Measurements from ENCODE around the gene ZNHIT1. TPM values are rescaled to one million over a fixed set of nuclear protein-coding genes. Genes with fewer than 3 reads are reported as not detected.

ZNHIT1 gene
- total RNA-seq, 1 donor from 2014 or later, result 115 TPM

DNA sequence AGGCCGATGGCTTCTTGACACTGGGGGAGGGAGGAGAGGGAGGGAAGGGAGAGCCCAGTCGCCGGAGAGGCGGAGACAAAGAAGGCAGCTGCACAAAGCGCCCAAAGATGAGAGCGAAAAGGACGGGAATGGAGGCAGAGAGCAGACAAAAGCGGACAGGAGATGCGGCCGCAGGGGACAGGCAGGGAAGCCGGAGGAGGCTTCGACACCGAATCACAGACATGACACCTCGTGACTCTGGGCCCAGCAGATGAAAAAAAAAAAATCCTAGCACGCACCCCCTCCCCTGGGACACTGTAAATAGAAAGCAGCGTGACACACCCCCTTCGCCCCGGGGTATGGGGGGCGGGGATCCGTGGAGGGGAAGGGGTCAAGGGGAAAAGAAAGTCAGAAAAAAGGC is 38.8 kb upstream of the ZNHIT1 start:
- Mint-ChIP-seq H3K27me3 (ENCODE audit: low read depth, unreplicated experiment) (peaks cover 59% of the 10 kb centered on the region), H3K9me3 (ENCODE audit: unreplicated experiment) (no peaks in the 10 kb centered on the region), H3K36me3 (ENCODE audit: low read depth, unreplicated experiment) (no peaks in the 10 kb centered on the region), H3K4me3 (ENCODE audit: unreplicated experiment) (peak overlapping the region; percentile 67), H3K27ac (ENCODE audit: unreplicated experiment) (no peak overlapping the region), H3K4me1 (ENCODE audit: low read depth, unreplicated experiment) (peaks cover 2% of the 10 kb centered on the region)
- H3K4me1 ChIP-seq (ENCODE audit: insufficient read depth, low read length), result peaks cover 2% of the 10 kb centered on the region
- no peak overlapping the region for H2AFZ ChIP-seq (ENCODE audit: low read depth, low read length)
- FAIRE-seq, result no peak
- no peak overlapping the region for H3K9ac ChIP-seq (ENCODE audit: low read length)
- H3K4me2 ChIP-seq (ENCODE audit: low read length), result peak overlapping the region; percentile 70
- TF ChIP-seq, protein P1, sequence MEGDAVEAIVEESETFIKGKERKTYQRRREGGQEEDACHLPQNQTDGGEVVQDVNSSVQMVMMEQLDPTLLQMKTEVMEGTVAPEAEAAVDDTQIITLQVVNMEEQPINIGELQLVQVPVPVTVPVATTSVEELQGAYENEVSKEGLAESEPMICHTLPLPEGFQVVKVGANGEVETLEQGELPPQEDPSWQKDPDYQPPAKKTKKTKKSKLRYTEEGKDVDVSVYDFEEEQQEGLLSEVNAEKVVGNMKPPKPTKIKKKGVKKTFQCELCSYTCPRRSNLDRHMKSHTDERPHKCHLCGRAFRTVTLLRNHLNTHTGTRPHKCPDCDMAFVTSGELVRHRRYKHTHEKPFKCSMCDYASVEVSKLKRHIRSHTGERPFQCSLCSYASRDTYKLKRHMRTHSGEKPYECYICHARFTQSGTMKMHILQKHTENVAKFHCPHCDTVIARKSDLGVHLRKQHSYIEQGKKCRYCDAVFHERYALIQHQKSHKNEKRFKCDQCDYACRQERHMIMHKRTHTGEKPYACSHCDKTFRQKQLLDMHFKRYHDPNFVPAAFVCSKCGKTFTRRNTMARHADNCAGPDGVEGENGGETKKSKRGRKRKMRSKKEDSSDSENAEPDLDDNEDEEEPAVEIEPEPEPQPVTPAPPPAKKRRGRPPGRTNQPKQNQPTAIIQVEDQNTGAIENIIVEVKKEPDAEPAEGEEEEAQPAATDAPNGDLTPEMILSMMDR (IDR thresholded peaks at IDR 0.05; ENCODE audit: insufficient read depth, low read depth, low read length), result no peak
- TF ChIP-seq EZH2 (IDR thresholded peaks at IDR 0.05; ENCODE audit: insufficient read depth, low read length), result no peak
- no peak overlapping the region for H3K27ac ChIP-seq (ENCODE audit: low read depth, low read length)
- H3K79me2 ChIP-seq (ENCODE audit: insufficient read depth, low read length), result no peaks in the 10 kb centered on the region
- H3K27me3 ChIP-seq (ENCODE audit: insufficient read depth, low read length), result peaks cover 50% of the 10 kb centered on the region
- H4K20me1 ChIP-seq (ENCODE audit: insufficient read depth, low read length), result no peaks in the 10 kb centered on the region
- H3K36me3 ChIP-seq (ENCODE audit: insufficient read depth, low read length), result no peaks in the 10 kb centered on the region
- peaks cover 4% of the 10 kb centered on the region for H3K9me3 ChIP-seq (ENCODE audit: insufficient read depth, low read depth, low read length)
- no peak for DNase-seq (ENCODE audit: low read depth)
- H3K4me3 ChIP-seq (ENCODE audit: insufficient read depth, low read depth, low read length), result no peak overlapping the region

DNA sequence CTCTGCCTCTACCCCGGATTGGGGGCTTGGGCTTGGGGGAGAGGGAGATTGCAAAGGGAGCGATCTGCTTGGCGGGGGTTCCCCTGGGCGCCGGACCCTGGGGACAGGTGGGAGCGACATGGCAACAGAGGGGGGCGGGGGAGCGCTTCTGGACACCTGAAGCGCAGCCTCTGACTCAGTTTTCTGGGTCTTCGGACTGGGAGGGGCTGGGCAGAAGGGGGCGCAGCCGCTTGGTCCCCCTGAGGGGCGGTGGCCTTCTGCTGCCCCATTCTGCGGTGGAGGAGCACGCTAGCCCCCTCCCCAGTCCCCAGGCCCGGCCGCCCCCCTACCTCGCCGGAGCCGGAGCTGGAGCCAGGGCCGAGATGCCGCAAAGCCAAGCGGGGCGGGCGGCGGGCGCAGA is 38.3 kb upstream of the ZNHIT1 start:
- Histone ChIP-seq H3K4me3 (ENCODE audit: insufficient read depth, low read depth, low read length) (no peak overlapping the region), H3K27me3 (ENCODE audit: insufficient read depth, low read length) (peaks cover 44% of the 10 kb centered on the region), H3K79me2 (ENCODE audit: insufficient read depth, low read length) (no peaks in the 10 kb centered on the region), H3K4me2 (ENCODE audit: low read length) (no peak overlapping the region), H3K9me3 (ENCODE audit: insufficient read depth, low read depth, low read length) (no peaks in the 10 kb centered on the region), H3K36me3 (ENCODE audit: insufficient read depth, low read length) (no peaks in the 10 kb centered on the region), H3K4me1 (ENCODE audit: insufficient read depth, low read length) (peaks cover 2% of the 10 kb centered on the region), H3K27ac (ENCODE audit: low read depth, low read length) (no peak overlapping the region), H4K20me1 (ENCODE audit: insufficient read depth, low read length) (no peaks in the 10 kb centered on the region), H3K9ac (ENCODE audit: low read length) (no peak overlapping the region), H2AFZ (ENCODE audit: low read depth, low read length) (no peak overlapping the region)
- Mint-ChIP-seq H3K27ac (ENCODE audit: unreplicated experiment) (no peak overlapping the region), H3K9me3 (ENCODE audit: unreplicated experiment) (no peaks in the 10 kb centered on the region), H3K4me1 (ENCODE audit: low read depth, unreplicated experiment) (peaks cover 3% of the 10 kb centered on the region), H3K27me3 (ENCODE audit: low read depth, unreplicated experiment) (peaks cover 54% of the 10 kb centered on the region), H3K4me3 (ENCODE audit: unreplicated experiment) (no peak overlapping the region), H3K36me3 (ENCODE audit: low read depth, unreplicated experiment) (no peaks in the 10 kb centered on the region)
- FAIRE-seq, result no peak
- no peak for TF ChIP-seq EZH2 (IDR thresholded peaks at IDR 0.05; ENCODE audit: insufficient read depth, low read length)
- TF ChIP-seq, protein P1 (IDR thresholded peaks at IDR 0.05; ENCODE audit: insufficient read depth, low read depth, low read length), result no peak
- DNase-seq (ENCODE audit: low read depth), result no peak

DNA sequence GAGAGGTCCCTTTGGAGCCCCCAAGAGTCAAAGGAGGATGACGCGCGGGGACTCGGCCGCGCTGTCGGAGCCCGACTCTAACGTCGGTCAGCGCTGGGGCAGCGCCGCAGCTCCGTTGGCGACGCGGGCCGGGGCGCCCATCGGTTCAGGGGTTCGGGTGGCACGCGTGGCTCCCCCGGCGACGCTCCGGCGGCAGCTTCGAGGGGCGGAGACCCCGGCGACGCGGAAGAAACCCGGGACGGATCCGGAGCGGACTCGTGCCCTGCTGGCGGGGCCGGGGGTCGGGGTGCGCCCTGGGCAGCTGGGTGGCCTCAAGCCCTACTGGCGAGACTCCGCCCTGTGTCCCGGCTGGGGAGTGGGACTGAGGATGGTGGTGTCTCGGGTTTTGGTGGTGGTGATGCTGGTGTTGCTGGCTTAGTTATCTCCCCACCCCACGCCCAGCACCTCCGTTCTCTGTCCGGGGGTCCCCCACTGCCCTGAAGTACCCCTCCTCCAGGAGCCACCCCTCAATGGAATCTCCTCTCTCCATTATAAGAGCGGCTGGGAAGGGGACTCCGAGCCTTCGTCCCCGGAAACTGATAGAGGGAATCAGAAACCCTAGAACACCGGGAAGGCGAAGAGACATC is 37.7 kb upstream of the ZNHIT1 start, which contains the start of gene NAT16:
TSS of gene NAT16 (minus strand) at position 164 of the 626 bp plus-strand sequence. CDS start 5,486 bp downstream, outside the sequence.
- Mint-ChIP-seq H3K27me3 (ENCODE audit: low read depth, unreplicated experiment) (peaks cover 49% of the 10 kb centered on the region), H3K9me3 (ENCODE audit: unreplicated experiment) (no peaks in the 10 kb centered on the region), H3K4me3 (ENCODE audit: unreplicated experiment) (peak within 1 kb of the TSS; percentile 67), H3K36me3 (ENCODE audit: low read depth, unreplicated experiment) (no peaks in the 10 kb centered on the region), H3K4me1 (ENCODE audit: low read depth, unreplicated experiment) (peaks cover 7% of the 10 kb centered on the region), H3K27ac (ENCODE audit: unreplicated experiment) (no peak within 1 kb of the TSS)
- no peak within 1 kb of the TSS for H2AFZ ChIP-seq (ENCODE audit: low read depth, low read length)
- TF ChIP-seq EZH2 (IDR thresholded peaks at IDR 0.05; ENCODE audit: insufficient read depth, low read length), result peak; percentile 100
- TF ChIP-seq, protein P1 (IDR thresholded peaks at IDR 0.05; ENCODE audit: insufficient read depth, low read depth, low read length), result no peak
- DNase-seq (ENCODE audit: low read depth) (no peak), FAIRE-seq (no peak)
- H3K4me3 ChIP-seq (ENCODE audit: insufficient read depth, low read depth, low read length), result no peak within 1 kb of the TSS
- H3K27me3 ChIP-seq (ENCODE audit: insufficient read depth, low read length), result peaks cover 42% of the 10 kb centered on the region
- H3K36me3 ChIP-seq (ENCODE audit: insufficient read depth, low read length), result no peaks in the 10 kb centered on the region
- peak within 1 kb of the TSS; percentile 70 for H3K4me2 ChIP-seq (ENCODE audit: low read length)
- no peaks in the 10 kb centered on the region for H4K20me1 ChIP-seq (ENCODE audit: insufficient read depth, low read length)
- H3K4me1 ChIP-seq (ENCODE audit: insufficient read depth, low read length), result peaks cover 2% of the 10 kb centered on the region
- no peaks in the 10 kb centered on the region for H3K79me2 ChIP-seq (ENCODE audit: insufficient read depth, low read length)
- H3K27ac ChIP-seq (ENCODE audit: low read depth, low read length), result no peak within 1 kb of the TSS
- no peak within 1 kb of the TSS for H3K9ac ChIP-seq (ENCODE audit: low read length)
- no peaks in the 10 kb centered on the region for H3K9me3 ChIP-seq (ENCODE audit: insufficient read depth, low read depth, low read length)
